A673 (cell line): ENCODE measurements around the gene ANXA11. TPM values are rescaled to one million over a fixed set of nuclear protein-coding genes. Genes with fewer than 3 reads are reported as not detected.

ENCODE experiments used
- BruUV-seq: library from RNA; stranded (reverse); fragments of 400-500 nt; replicated peaks from 2 replicates; lab custom pipeline; 2021; lab: Mats Ljungman, UMichigan
- CTCF ChIA-PET: fragments of 300-600 bp; sonication (Branson Sonifier 250); formaldehyde crosslinking; loops from one replicate; lab custom pipeline; 2022; ENCODE audit warnings: antibody characterized with exemption; lab: Charles Lee
- POLR2A ChIA-PET: fragments of 300-600 bp; sonication (Branson Sonifier 250); formaldehyde crosslinking; loops from one replicate; lab custom pipeline; 2022; ENCODE audit warnings: antibody characterized with exemption; ENCODE audit not compliant: low non-redundant PET; lab: Charles Lee
- DNase-seq: peaks from one replicate; pipeline ENCODE4 v3.0.0-alpha.2; 2015; ENCODE audit warnings: low spot score
- H3K27ac ChIP-seq: fragments of 200-600 bp; sonication (generic); 2 replicates; pipeline ENCODE4 v1.5.1; 2016; ENCODE audit warnings: mixed run types, low read depth, mild to moderate bottlenecking, mixed read lengths, antibody characterized with exemption, low read length; ENCODE audit not compliant: poor library complexity, severe bottlenecking
- H3K27me3 ChIP-seq: fragments of 200-600 bp; sonication (generic); replicated peaks from 2 replicates; pipeline ENCODE4 v1.6.1; 2017; ENCODE audit warnings: mixed run types, low read depth, mild to moderate bottlenecking, mixed read lengths, antibody characterized with exemption, low read length; ENCODE audit not compliant: insufficient read depth, poor library complexity
- H3K36me3 ChIP-seq: fragments of 200-600 bp; sonication (generic); 2 replicates; pipeline ENCODE4 v1.6.1; 2016; ENCODE audit warnings: mixed run types, mild to moderate bottlenecking, mixed read lengths, antibody characterized with exemption, low read length; ENCODE audit not compliant: insufficient read depth, poor library complexity, severe bottlenecking
- H3K4me1 ChIP-seq: fragments of 200-600 bp; sonication (generic); 2 replicates; pipeline ENCODE4 v1.6.1; 2017; ENCODE audit warnings: mixed run types, mild to moderate bottlenecking, mixed read lengths, antibody characterized with exemption, low read length; ENCODE audit not compliant: insufficient read depth, poor library complexity, severe bottlenecking
- H3K4me3 ChIP-seq: fragments of 200-600 bp; sonication (generic); 2 replicates; pipeline ENCODE4 v1.5.1; 2016; ENCODE audit warnings: low read depth, mixed run types, mild to moderate bottlenecking, mixed read lengths, low read length; ENCODE audit not compliant: poor library complexity, severe bottlenecking
- H3K9me3 ChIP-seq: fragments of 200-600 bp; sonication (generic); 2 replicates; pipeline ENCODE4 v1.6.1; 2016; ENCODE audit warnings: mixed run types, low read depth, mild to moderate bottlenecking, mixed read lengths, antibody characterized with exemption, low read length; ENCODE audit not compliant: poor library complexity, severe bottlenecking
- CTCF ChIP-seq: fragments of 300-800, 200-600 bp; sonication (generic); conservative IDR thresholded peaks from 2 replicates; pipeline ENCODE4 v1.5.1; 2017; ENCODE audit warnings: low read depth, mild to moderate bottlenecking, antibody characterized with exemption, low read length, moderate library complexity, mixed read lengths
- EZH2 ChIP-seq: fragments of 200-600 bp; sonication (generic); IDR thresholded peaks from 2 replicates; pipeline ENCODE4 v1.6.1; 2017; ENCODE audit warnings: borderline replicate concordance, low read depth, mild to moderate bottlenecking, mixed read lengths, antibody characterized with exemption, low read length; ENCODE audit not compliant: poor library complexity, severe bottlenecking
- intact Hi-C: fragments of 100-400 bp; cut with micrococcal nuclease; formaldehyde crosslinking; loops from one replicate; pipeline ENCODE4 v1.10.0; 2022; ENCODE audit not compliant: unreplicated experiment
- total RNA-seq: library from RNA; stranded (reverse); gene quantifications from 2 replicates; pipeline ENCODE4 v1.2.3, GENCODE V29; 2021

ANXA11 gene
- total RNA-seq, 1 experiment from 2014 or later, result 119 TPM

- no peak for DNase-seq
- intact Hi-C loops, result no loop called here
- TF ChIP-seq CTCF (no peak), EZH2 (no peak)
- BruUV-seq, result no TSS peak
- POLR2A ChIA-PET, result no interaction called here
- Histone ChIP-seq H3K9me3 (no peaks in the 10 kb centered on the region), H3K36me3 (no peaks in the 10 kb centered on the region), H3K27me3 (no peaks in the 10 kb centered on the region), H3K4me1 (no peaks in the 10 kb centered on the region), H3K27ac (no peak overlapping the region), H3K4me3 (no peak overlapping the region)
- CTCF ChIA-PET, result no interaction called here
Observed at GRCh38 chr10:80173466-80173865, 31.9 kb downstream of the ANXA11 start.

- no peak for DNase-seq
- BruUV-seq, result no TSS peak
- TF ChIP-seq CTCF (no peak), EZH2 (no peak)
- intact Hi-C loops, result no loop called here
- ChIA-PET CTCF (no interaction called here), POLR2A (no interaction called here)
- H3K36me3 ChIP-seq, result no peaks in the 10 kb centered on the region
- H3K27me3 ChIP-seq, result no peaks in the 10 kb centered on the region
- H3K4me3 ChIP-seq, result no peak overlapping the region
- H3K4me1 ChIP-seq, result no peaks in the 10 kb centered on the region
- H3K9me3 ChIP-seq, result no peaks in the 10 kb centered on the region
- H3K27ac ChIP-seq, result no peak overlapping the region
Observed at GRCh38 chr10:80172896-80173295, 32.4 kb downstream of the ANXA11 start.

- no peaks in the 10 kb centered on the region for H3K9me3 ChIP-seq
- ChIA-PET POLR2A (no interaction called here), CTCF (interaction anchor here (0.6 kb wide), 1 partner anchor 336 kb away, joined by 3 read pairs; no protein-coding TSS in a partner anchor)
- intact Hi-C loops, result no loop called here
- no peak overlapping the region for H3K4me3 ChIP-seq
- no peaks in the 10 kb centered on the region for H3K36me3 ChIP-seq
- TF ChIP-seq EZH2, result no peak
- TF ChIP-seq CTCF, result no peak
- DNase-seq, result no peak
- H3K27me3 ChIP-seq, result no peaks in the 10 kb centered on the region
- no TSS peak for BruUV-seq
- no peaks in the 10 kb centered on the region for H3K4me1 ChIP-seq
- no peak overlapping the region for H3K27ac ChIP-seq
Observed at GRCh38 chr10:80171248-80171660, 34.1 kb downstream of the ANXA11 start.
